ENCODE data around the gene ABCC8.

ABCC8 gene

DNA sequence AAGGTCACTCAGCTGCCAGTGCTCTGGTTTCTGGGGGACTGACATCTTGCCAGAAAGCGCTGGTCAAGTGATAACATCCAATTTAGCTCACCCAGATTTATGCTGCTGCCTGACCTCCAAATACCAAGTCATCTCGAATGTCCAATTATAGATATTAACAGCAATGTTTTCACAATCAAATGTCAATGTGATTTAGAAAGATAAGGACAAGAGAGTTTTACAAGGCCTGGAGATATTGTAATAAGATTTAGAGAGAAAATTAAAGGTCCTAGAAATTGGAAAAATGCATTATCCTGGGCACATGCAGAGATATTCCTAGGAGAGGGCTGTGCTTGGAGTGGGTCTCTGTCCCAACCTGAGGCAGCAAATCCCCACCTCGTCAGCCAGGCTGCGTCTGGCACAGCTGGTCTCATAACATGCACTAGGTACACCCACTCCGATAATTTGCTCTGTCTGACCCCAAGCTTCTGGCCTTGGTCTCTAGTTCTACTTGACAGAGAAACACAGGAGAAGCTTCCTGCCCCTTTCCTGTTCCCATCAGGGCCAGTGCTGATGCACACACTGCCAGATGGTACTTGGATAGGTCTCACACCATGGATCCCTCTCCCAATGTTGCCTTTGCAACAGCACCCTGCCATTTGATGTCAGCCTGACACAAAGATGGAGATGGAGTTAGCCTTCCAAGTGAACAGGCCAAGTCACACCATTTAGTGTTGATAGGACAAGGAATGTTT lies 39.0 kb upstream of the ABCC8 start:
- H3K27ac ChIP-seq (ENCODE audit: low read depth, low read length) = no peak overlapping the region
- H3K36me3 ChIP-seq (ENCODE audit: control insufficient read depth, insufficient read depth, low read length) = no peaks in the 10 kb centered on the region
- no peak overlapping the region for H3K4me3 ChIP-seq (ENCODE audit: low read depth, low read length)
- no peaks in the 10 kb centered on the region for H3K27me3 ChIP-seq (ENCODE audit: control insufficient read depth, insufficient read depth, low read length)
- no peak overlapping the region for H3K9ac ChIP-seq (ENCODE audit: low read depth, low read length)
- H3K9me3 ChIP-seq (ENCODE audit: control insufficient read depth, insufficient read depth, low read length) = no peaks in the 10 kb centered on the region
- peaks cover 21% of the 10 kb centered on the region; the same call in 1 of the 2 replicates for H3K4me1 ChIP-seq (ENCODE audit: control insufficient read depth, insufficient read depth, low read length)

DNA sequence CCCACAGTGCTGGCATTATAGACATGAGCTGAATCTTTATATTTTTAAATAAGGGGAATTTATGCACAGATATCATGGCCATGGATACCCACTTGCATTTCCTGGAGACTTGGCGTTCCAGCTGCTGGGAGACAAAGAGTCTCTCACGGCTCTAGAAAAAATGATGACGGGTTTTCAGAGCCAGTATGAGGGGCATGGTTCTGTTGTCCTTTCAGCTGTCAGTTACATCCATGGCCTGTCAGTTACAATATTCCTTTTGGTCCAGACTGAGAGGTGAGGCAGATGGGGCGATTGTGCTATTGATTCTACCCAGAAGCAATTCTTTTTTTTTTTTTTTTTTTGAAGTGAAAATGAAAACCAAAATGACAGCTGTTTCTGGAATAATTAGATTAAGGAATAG lies 37.8 kb upstream of the ABCC8 start:
- H3K4me3 ChIP-seq (ENCODE audit: low read depth, low read length) = no peak overlapping the region
- H3K27me3 ChIP-seq (ENCODE audit: control insufficient read depth, insufficient read depth, low read length) = no peaks in the 10 kb centered on the region
- no peak overlapping the region for H3K27ac ChIP-seq (ENCODE audit: low read depth, low read length)
- no peaks in the 10 kb centered on the region for H3K36me3 ChIP-seq (ENCODE audit: control insufficient read depth, insufficient read depth, low read length)
- H3K4me1 ChIP-seq (ENCODE audit: control insufficient read depth, insufficient read depth, low read length) = peaks cover 19% of the 10 kb centered on the region; the same call in 1 of the 2 replicates
- no peak overlapping the region for H3K9ac ChIP-seq (ENCODE audit: low read depth, low read length)
- no peaks in the 10 kb centered on the region for H3K9me3 ChIP-seq (ENCODE audit: control insufficient read depth, insufficient read depth, low read length)

DNA sequence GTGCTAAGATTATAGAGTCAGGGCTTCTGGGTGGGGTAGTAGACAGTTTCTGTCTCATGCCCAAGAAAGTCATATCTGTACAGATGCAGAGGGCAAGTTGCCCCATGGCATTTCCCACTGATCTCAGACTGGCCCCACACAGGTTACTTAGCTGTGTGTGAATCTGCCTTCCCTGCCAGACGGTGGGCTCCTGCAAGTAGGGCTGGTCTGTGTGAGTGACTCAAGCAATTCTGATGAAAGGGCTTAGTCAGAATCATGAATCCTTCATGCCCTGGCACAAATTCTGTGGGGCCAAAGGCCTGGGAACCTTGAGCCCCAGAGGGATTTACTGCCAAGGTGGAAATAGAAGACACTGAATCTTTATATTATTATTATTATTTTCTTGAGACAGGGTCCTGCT lies 37.2 kb upstream of the ABCC8 start:
- H3K9ac ChIP-seq (ENCODE audit: low read depth, low read length) = no peak overlapping the region
- no peaks in the 10 kb centered on the region for H3K9me3 ChIP-seq (ENCODE audit: control insufficient read depth, insufficient read depth, low read length)
- no peak overlapping the region for H3K27ac ChIP-seq (ENCODE audit: low read depth, low read length)
- H3K36me3 ChIP-seq (ENCODE audit: control insufficient read depth, insufficient read depth, low read length) = no peaks in the 10 kb centered on the region
- H3K4me3 ChIP-seq (ENCODE audit: low read depth, low read length) = no peak overlapping the region
- no peaks in the 10 kb centered on the region for H3K27me3 ChIP-seq (ENCODE audit: control insufficient read depth, insufficient read depth, low read length)
- H3K4me1 ChIP-seq (ENCODE audit: control insufficient read depth, insufficient read depth, low read length) = peaks cover 13% of the 10 kb centered on the region; the same call in 1 of the 2 replicates

DNA sequence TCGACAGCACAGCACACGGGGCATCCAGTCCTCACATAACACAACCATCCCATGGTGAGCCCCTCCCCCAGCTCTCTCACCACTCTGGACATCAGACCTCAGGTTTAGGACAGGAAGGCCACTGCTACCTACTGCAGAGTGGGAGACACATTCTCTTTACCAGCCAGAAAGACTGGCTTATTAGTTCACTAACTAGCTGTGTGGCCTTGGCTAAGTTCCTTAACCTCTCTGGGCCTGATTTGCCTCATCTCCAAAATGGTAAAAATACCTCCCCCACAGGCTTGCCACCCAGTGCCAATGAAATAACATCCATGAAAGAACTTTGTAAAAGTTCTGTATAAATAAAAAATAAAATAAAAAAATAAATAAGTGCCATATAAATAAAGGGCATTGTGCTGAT lies 35.5 kb upstream of the ABCC8 start:
- no peaks in the 10 kb centered on the region for H3K9me3 ChIP-seq (ENCODE audit: control insufficient read depth, insufficient read depth, low read length)
- no peaks in the 10 kb centered on the region for H3K27me3 ChIP-seq (ENCODE audit: control insufficient read depth, insufficient read depth, low read length)
- H3K4me1 ChIP-seq (ENCODE audit: control insufficient read depth, insufficient read depth, low read length) = 0 out of 2 replicates have a peak, but pooled peaks cover 3% of the 10 kb centered on the region
- H3K9ac ChIP-seq (ENCODE audit: low read depth, low read length) = no peak overlapping the region
- H3K27ac ChIP-seq (ENCODE audit: low read depth, low read length) = no peak overlapping the region
- H3K4me3 ChIP-seq (ENCODE audit: low read depth, low read length) = no peak overlapping the region
- H3K36me3 ChIP-seq (ENCODE audit: control insufficient read depth, insufficient read depth, low read length) = no peaks in the 10 kb centered on the region

DNA sequence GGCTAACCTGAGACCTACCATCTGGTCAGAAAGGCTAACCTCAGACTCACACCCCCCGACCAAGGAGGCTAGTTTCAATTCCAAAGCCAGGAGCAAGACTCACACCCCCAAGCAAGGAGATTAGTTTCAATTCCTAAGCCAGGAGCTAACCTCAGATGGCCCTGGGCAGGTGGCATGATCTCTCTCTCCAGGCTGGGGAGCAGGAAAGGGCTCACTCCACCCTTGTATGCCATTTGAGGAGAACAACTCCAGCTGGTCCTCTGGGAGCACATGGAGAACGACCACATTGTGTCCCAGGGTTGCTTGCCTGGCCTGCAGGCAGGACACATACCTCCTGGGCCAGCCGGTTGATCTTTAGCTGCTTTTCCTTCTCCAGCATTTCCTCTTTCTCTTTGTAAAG lies 34.9 kb upstream of the ABCC8 start:
- no peak overlapping the region for H3K9ac ChIP-seq (ENCODE audit: low read depth, low read length)
- H3K36me3 ChIP-seq (ENCODE audit: control insufficient read depth, insufficient read depth, low read length) = no peaks in the 10 kb centered on the region
- H3K4me1 ChIP-seq (ENCODE audit: control insufficient read depth, insufficient read depth, low read length) = 0 out of 2 replicates have a peak, but pooled peaks cover 3% of the 10 kb centered on the region
- no peaks in the 10 kb centered on the region for H3K27me3 ChIP-seq (ENCODE audit: control insufficient read depth, insufficient read depth, low read length)
- no peaks in the 10 kb centered on the region for H3K9me3 ChIP-seq (ENCODE audit: control insufficient read depth, insufficient read depth, low read length)
- H3K4me3 ChIP-seq (ENCODE audit: low read depth, low read length) = no peak overlapping the region
- H3K27ac ChIP-seq (ENCODE audit: low read depth, low read length) = no peak overlapping the region

DNA sequence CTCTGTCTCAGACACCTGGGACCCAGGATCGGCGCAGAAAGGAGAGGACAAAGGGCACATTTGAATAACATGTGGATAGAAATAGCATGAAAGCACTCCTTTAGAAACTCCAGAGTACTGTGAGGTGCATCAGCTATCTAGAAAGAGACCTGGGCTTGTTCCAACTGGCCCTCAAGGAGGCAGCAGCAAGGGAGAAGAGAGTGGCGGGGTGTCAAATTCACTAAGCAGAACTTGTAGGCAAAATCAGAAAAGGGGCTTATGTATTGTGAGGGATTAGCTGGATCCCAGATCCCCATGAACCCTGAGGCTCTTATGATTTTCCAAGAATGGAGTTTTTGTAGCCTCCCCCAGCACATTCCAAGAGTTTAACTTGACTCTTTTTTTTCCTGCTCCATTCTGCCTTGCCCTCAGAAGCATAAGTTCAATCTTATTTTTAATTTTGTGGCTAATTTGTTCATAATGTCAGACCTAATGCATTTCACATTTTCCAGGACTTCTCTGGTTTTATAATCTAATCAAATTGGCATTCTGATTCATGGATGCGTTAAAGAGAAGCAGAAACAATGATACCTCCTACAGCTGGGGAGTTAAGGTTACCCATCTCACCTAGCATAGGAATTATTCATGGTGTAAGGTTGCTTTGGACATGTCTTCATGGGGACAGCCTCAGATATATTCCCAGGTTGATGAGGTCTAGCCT lies 34.0 kb upstream of the ABCC8 start:
- H3K27me3 ChIP-seq (ENCODE audit: control insufficient read depth, insufficient read depth, low read length) = no peaks in the 10 kb centered on the region
- H3K4me3 ChIP-seq (ENCODE audit: low read depth, low read length) = no peak overlapping the region
- no peak overlapping the region for H3K9ac ChIP-seq (ENCODE audit: low read depth, low read length)
- no peaks in the 10 kb centered on the region for H3K9me3 ChIP-seq (ENCODE audit: control insufficient read depth, insufficient read depth, low read length)
- H3K36me3 ChIP-seq (ENCODE audit: control insufficient read depth, insufficient read depth, low read length) = no peaks in the 10 kb centered on the region
- no peak overlapping the region for H3K27ac ChIP-seq (ENCODE audit: low read depth, low read length)
- H3K4me1 ChIP-seq (ENCODE audit: control insufficient read depth, insufficient read depth, low read length) = 0 out of 2 replicates have a peak, but pooled peaks cover 3% of the 10 kb centered on the region

DNA sequence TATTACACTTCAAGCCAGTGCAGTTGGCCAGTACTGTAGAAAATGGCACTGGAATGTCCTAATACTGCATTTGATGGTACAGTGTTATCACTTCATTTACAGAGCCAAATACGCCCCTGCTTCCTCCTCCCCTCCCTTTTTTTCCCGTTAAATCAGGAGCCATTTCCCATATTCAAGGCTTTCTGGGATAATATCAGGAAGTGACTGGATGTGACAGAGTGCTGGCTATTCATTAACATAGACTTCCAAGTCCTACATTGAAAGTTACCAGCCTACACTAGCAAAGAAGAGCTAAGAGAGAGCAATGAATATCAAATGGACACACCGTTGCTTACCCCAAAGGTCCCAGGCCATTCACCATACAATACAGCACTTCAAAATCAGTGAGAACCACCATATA lies 32.1 kb upstream of the ABCC8 start:
- no peak overlapping the region for H3K9ac ChIP-seq (ENCODE audit: low read depth, low read length)
- H3K4me3 ChIP-seq (ENCODE audit: low read depth, low read length) = no peak overlapping the region
- H3K9me3 ChIP-seq (ENCODE audit: control insufficient read depth, insufficient read depth, low read length) = no peaks in the 10 kb centered on the region
- H3K27ac ChIP-seq (ENCODE audit: low read depth, low read length) = no peak overlapping the region
- H3K36me3 ChIP-seq (ENCODE audit: control insufficient read depth, insufficient read depth, low read length) = no peaks in the 10 kb centered on the region
- no peaks in the 10 kb centered on the region for H3K27me3 ChIP-seq (ENCODE audit: control insufficient read depth, insufficient read depth, low read length)
- H3K4me1 ChIP-seq (ENCODE audit: control insufficient read depth, insufficient read depth, low read length) = 0 out of 2 replicates have a peak, but pooled peaks cover 3% of the 10 kb centered on the region

DNA sequence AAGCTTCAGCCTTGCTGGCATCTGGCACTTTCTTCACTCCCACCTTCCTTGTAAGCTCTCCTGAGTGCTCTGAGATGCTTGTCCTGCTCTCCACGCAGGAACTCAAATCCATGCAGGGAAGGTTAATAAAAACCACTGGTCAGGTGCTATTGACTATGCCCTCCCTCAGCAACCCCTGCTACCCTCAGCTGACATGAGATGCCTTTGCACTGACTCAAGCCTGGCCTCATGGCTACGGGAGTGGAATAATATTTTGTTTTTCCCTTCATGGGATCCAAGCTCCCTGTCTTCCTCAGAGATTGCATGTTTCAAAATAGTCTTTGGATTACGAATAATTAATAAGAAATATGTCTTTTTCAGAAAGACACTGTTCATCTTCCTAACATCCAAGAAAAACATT lies 31.7 kb upstream of the ABCC8 start:
- no peak overlapping the region for H3K27ac ChIP-seq (ENCODE audit: low read depth, low read length)
- no peaks in the 10 kb centered on the region for H3K36me3 ChIP-seq (ENCODE audit: control insufficient read depth, insufficient read depth, low read length)
- no peak overlapping the region for H3K4me3 ChIP-seq (ENCODE audit: low read depth, low read length)
- no peak overlapping the region for H3K9ac ChIP-seq (ENCODE audit: low read depth, low read length)
- 0 out of 2 replicates have a peak, but pooled peaks cover 3% of the 10 kb centered on the region for H3K4me1 ChIP-seq (ENCODE audit: control insufficient read depth, insufficient read depth, low read length)
- no peaks in the 10 kb centered on the region for H3K9me3 ChIP-seq (ENCODE audit: control insufficient read depth, insufficient read depth, low read length)
- H3K27me3 ChIP-seq (ENCODE audit: control insufficient read depth, insufficient read depth, low read length) = no peaks in the 10 kb centered on the region

DNA sequence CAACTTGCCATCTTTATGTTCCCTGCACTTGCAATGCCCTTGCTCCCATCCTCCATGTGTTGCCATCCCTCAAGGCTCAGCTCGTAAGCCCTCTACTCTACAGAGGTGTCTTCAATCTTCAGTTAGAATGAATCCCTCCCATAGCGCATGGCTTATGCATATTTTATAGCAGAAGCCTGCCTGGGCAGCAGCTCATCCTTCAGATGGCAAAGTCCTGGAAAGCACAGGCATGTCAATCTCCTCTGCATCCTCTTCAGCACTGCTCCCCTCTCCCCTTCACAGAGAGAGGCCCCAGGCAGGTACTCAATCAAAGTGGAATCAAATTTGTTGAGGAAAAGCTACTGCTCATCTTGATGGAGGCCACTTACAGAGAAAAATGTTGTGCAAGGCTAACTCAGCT lies 31.1 kb upstream of the ABCC8 start:
- 0 out of 2 replicates have a peak, but pooled peaks cover 3% of the 10 kb centered on the region for H3K4me1 ChIP-seq (ENCODE audit: control insufficient read depth, insufficient read depth, low read length)
- no peak overlapping the region for H3K4me3 ChIP-seq (ENCODE audit: low read depth, low read length)
- no peaks in the 10 kb centered on the region for H3K36me3 ChIP-seq (ENCODE audit: control insufficient read depth, insufficient read depth, low read length)
- no peaks in the 10 kb centered on the region for H3K9me3 ChIP-seq (ENCODE audit: control insufficient read depth, insufficient read depth, low read length)
- H3K9ac ChIP-seq (ENCODE audit: low read depth, low read length) = no peak overlapping the region
- H3K27me3 ChIP-seq (ENCODE audit: control insufficient read depth, insufficient read depth, low read length) = no peaks in the 10 kb centered on the region
- no peak overlapping the region for H3K27ac ChIP-seq (ENCODE audit: low read depth, low read length)

DNA sequence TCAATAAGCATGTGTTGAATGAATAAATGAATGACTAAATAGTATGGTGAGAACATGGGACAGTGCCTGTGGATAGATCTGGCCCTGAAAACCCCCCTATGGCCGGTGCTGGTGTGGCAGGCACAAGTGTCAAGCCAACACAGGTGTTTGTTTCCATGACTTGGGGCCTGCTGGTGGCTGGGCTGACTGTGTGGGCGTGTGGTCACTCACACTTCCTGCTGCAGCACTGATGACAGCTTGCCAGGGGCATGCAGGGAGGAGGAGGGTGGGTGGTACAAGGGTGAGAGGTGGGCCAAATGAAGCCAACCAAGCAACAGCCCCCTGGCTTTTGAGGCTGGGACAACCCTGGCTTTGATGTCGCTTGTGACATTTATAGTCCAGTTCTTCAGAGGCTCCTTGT lies 30.3 kb upstream of the ABCC8 start:
- Histone ChIP-seq H3K27ac (ENCODE audit: low read depth, low read length) (no peak overlapping the region), H3K27me3 (ENCODE audit: control insufficient read depth, insufficient read depth, low read length) (no peaks in the 10 kb centered on the region), H3K36me3 (ENCODE audit: control insufficient read depth, insufficient read depth, low read length) (no peaks in the 10 kb centered on the region), H3K9me3 (ENCODE audit: control insufficient read depth, insufficient read depth, low read length) (no peaks in the 10 kb centered on the region), H3K9ac (ENCODE audit: low read depth, low read length) (no peak overlapping the region), H3K4me3 (ENCODE audit: low read depth, low read length) (no peak overlapping the region), H3K4me1 (ENCODE audit: control insufficient read depth, insufficient read depth, low read length) (0 out of 2 replicates have a peak, but pooled peaks cover 2% of the 10 kb centered on the region)

DNA sequence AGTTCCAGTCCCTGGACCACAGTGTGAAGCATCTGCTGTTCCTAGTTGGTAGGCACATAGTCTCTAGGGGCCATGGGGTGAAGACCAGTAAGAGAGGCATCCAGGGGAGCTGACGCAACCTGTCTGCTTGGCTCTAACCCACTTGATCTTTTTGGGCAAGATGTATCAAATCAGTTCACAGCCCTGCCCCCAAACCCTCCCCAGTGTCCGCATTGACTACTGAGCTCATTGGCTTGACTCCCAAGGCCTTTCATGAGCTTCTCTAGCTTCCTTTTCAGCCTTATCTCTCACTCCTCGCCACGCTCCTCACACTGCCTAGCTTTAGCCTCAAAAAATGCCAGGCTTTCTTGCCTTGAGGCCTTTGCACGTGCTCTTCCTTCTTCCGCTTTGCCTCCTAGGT lies 29.7 kb upstream of the ABCC8 start:
- no peaks in the 10 kb centered on the region for H3K36me3 ChIP-seq (ENCODE audit: control insufficient read depth, insufficient read depth, low read length)
- no peaks in the 10 kb centered on the region for H3K27me3 ChIP-seq (ENCODE audit: control insufficient read depth, insufficient read depth, low read length)
- H3K27ac ChIP-seq (ENCODE audit: low read depth, low read length) = no peak overlapping the region
- no peak overlapping the region for H3K9ac ChIP-seq (ENCODE audit: low read depth, low read length)
- H3K9me3 ChIP-seq (ENCODE audit: control insufficient read depth, insufficient read depth, low read length) = no peaks in the 10 kb centered on the region
- H3K4me3 ChIP-seq (ENCODE audit: low read depth, low read length) = no peak overlapping the region
- H3K4me1 ChIP-seq (ENCODE audit: control insufficient read depth, insufficient read depth, low read length) = no peaks in the 10 kb centered on the region

Measured in HUES48 (cell line).